Stimulated activated CD4-positive, alpha-beta T cell treated with anti-CD3 and anti-CD28 coated beads, Interleukin-12 subunit alpha, Interleukin-12 subunit beta, amount 100 ng/mL, for 48 hours (primary cell): ENCODE data around the gene DTNB.
"Not testable (repeated sequence)": the region's sequence is repeated elsewhere in the genome, so short reads cannot be mapped to it uniquely, and the experiment has no call there.

Experiments used
- DNase-seq, 3 donors: peaks; one replicate each; pipeline ENCODE4 v3.0.0-alpha.2; 2020; ENCODE audit warnings: low read depth in 2 of 3, low spot score in 1 of 3

DTNB gene

DNA sequence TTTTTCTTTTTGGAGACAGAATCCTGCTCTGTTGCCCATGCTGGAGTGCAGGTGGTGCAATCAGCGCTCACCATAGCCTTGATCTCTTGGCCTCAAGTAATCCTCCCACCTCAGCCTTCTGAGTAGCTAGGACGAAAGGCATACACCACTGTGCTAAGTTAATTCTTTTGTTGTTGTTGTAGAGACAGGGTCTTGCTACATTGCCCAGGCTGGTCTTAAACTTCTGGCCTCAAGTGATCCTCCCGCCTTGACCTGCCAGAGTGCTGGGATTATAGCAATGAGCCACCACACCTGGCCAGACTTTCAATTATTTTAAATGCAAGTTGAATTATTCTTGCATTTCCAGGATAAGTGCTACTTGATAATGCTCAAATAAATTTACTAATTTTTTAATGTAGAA lies 126.5 kb downstream of the DTNB start:
- DNase-seq = no peak

DNA sequence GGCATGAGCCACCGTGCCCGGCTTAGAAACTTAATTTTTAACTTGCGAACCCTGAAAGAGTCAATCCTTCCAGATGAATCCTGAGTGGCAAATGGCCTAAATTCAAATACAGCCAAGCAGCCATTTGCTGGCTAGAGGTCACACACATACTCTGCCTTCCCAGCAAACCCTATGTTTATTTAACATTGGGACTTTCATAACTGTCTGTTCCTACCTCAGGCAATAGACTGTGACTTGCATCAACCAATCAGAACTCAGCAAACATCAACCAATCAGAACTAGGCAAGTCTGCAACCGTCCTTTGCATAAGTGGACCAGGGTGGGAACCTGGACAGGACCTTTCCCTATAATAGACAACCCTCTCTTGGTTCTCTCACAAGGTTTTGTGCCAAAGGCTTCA lies 127.5 kb downstream of the DTNB start:
- no peak for DNase-seq

GRCh38 chr2:25544445-25544844 lies 128.9 kb downstream of the DTNB start:
- DNase-seq = no peak

GRCh38 chr2:25543939-25544338 lies 129.4 kb downstream of the DTNB start:
- DNase-seq = no peak

DNA sequence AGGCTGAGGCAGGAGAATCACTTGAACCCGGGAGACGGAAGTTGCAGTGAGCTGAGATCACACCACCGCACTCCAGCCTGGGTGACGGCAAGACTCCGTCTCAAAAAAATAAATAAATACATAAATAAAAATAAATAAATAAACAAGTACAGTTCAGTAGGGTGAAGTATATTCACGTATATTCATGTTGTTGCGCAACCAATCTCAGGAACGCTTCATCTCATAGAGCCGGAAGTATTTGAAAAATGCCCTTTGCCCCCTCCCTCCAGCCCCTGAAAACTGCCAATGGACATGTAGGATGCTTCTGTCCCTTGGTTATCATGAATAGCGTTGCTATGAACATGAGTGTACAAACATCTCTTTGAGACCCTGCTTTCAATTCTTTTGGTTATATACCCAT lies 132.0 kb downstream of the DTNB start:
- DNase-seq = no peak

DNA sequence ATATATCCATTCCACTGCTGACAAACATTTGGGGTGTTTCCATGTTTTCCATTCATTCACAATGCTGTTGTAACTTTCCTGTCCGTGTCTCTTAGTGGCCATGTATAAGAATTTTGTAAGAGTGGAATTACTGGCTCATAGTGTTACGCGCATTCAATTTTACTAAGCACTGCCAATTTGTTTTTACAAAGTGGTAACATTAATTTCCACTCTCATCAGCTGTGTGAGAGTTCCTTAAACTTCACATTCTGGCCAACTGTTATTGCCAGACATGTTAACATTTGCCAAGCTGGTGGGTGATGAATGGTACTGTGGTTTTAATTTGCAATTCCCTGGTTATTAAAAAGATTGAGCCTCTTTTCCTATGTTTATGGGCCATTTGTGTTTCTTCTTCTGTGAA lies 134.2 kb downstream of the DTNB start:
- DNase-seq = no peak

- no peak for DNase-seq
Measured at GRCh38 chr2:25537526-25537925, 135.9 kb downstream of the DTNB start.

GRCh38 chr2:25535411-25536289 lies 137.7 kb downstream of the DTNB start:
- DNase-seq = not testable (repeated sequence)

DNA sequence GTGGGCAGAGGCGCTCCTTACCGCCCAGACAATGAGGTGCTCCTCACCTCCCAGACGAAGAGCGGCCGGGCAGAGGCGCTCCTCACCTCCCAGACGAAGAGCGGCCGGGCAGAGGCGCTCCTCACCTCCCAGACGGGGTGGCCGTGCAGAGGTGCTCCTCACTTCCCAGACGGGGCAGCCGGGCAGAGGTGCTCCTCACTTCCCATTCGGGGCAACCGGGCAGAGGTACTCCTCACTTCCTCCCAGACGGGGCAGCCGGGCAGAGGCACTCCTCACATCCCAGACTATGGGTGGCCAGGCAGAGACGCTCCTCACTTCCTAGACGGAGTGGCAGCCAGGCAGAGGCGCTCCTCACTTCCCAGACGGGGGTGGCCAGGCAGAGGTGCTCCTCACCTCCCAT lies 138.4 kb downstream of the DTNB start:
- not testable (repeated sequence) for DNase-seq

DNA sequence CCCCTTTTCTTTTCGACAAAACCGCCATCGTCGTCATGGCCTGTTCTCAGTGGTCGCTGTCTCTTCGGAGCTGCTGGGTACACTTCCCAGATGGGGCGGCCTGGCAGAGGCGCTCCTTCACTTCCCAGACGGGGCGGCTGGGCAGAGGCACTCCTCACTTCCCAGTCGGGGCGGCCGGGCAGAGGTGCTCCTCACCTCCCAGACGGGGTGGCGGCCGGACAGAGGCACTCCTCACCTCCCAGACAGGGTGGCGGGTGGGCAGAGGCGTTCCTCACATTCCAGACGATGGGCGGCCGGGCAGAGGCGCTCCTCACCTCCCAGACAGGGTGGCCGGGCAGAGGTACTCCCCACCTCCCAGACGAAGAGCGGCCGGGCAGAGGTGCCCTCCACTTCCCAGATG lies 138.9 kb downstream of the DTNB start:
- no peak for DNase-seq

DNA sequence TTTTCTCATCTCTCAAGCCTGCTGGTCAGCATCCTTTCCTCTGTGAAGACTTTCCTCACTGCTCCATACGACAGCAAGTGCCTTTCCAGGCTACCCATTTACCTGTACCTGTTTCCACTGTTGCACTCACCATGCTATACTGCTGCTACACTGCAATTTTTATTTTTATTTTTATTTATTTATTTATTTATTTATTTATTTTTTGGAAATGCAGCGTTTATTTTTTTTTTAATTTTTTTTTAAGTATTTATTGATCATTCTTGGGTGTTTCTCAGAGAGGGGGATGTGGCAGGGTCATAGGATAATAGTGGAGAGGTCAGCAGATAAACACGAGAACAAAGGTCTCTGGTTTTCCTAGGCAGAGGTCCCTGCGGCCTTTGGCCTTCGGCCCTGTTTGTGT lies 139.6 kb downstream of the DTNB start:
- not testable (repeated sequence) for DNase-seq

- no peak for DNase-seq
Measured at GRCh38 chr2:25532521-25532920, 140.9 kb downstream of the DTNB start.

- no peak for DNase-seq
Measured at GRCh38 chr2:25529034-25529433, 144.3 kb downstream of the DTNB start.

GRCh38 chr2:25528173-25528572 lies 145.2 kb downstream of the DTNB start:
- DNase-seq = no peak

- no peak for DNase-seq
Measured at GRCh38 chr2:25524507-25524906, 148.9 kb downstream of the DTNB start.

DNA sequence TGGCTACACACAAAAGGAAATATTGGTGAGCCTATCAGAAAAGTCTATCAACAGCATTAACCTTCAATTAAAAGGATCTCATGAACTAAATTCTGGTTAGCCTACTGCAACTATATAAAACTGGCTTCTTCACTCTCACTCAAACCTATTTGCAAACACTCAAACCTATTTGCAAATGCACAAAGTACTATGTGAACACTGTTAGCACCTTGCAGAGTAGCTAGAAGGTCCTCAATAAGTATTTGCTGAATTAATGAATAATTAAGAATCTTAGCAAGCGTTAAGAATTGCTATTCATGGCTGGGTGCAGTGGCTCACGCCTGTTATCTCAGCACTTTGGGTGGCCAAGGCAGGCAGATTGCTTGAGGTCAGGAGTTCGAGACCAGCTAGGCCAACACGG lies 150.3 kb downstream of the DTNB start:
- DNase-seq = no peak

DNA sequence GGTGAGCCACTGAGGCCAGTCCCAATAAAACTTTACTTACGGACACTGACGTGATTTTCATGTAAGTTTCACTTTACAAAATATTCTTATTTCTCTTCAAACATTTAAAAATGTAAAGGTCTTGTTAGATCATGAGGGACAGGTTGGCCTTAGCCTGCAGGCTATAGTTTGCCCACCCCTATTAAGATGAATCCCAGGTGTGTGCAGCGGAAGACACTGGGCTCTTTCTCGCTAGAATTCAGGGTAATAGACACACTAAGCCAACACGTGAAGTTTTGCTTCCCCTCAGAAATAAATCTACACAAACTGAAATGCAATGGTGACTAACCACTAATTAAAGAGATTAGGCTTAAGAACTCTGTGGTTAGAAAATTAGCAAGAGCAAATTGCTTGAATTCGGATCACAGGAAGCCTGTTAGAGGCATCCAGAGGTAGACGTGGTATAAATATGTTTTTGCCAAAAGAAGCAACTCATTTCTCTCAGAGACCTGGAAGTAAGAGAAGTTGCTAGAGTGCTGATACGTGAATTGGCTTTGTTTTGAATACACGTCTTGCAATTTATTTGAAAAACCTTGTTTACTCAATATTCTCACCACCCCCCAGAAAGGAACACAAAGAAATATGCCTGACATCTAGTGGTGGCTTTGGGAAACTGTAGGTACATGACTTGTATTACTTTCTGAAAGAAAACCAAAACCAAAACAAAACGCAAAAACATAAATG lies 151.6 kb downstream of the DTNB start:
- DNase-seq = peak in 1 of 3 donors; percentile 40

DNA sequence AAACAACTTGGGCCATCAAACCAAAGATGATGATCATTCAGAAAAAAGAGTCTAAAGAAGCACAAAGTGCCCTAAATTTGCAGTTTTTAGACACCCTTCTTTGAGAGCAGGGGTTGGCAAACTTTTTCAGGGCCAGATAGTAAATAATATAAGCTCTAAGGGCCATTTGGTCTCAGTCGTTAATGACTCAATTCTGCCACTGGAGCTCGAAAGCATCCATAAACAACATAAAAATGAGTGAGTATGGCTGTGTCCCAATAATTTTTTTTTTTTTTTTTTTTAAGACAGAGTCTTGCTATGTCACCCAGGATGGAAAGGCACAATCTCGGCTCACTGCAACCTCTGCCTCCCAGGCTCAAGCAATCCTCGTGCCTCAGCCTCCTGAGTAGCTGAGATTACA lies 152.3 kb downstream of the DTNB start:
- no peak for DNase-seq

- no peak for DNase-seq
Measured at GRCh38 chr2:25517701-25518100, 155.7 kb downstream of the DTNB start.

DNA sequence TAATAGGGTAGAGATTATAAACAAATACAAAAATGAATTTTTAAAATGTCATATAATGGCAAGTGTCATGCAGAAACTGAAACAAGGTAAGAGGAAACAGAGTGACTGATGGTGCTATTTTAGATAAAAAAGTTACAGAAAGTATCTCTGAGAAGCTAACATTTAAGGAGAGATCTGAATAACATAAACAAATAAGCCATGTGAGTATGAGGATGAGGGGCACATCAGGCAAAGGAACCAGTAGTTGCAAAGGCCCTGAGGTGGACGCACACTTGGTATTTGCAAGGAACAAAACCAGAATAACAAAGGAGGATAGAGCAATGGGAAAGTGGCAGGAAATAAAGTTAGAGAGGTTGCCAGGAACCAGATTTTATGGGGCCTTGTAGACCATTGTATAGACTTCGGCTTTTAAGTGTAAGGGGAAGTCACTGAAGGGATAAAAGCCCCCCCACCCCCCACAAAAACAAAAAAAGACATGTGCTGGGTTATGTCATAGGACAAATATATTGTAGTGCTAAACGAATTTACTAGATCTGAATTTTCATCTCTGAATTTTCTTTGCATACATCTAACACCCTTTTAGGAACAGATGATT lies 159.2 kb downstream of the DTNB start:
- DNase-seq = no peak

- DNase-seq = no peak
Measured at GRCh38 chr2:25512707-25513106, 160.7 kb downstream of the DTNB start.

- no peak for DNase-seq
Measured at GRCh38 chr2:25506226-25506625, 167.2 kb downstream of the DTNB start.
